COLO668 (cell line): ENCODE measurements around the gene INKA2.

Experiments used
- DNase-seq: peaks from one replicate; lab custom pipeline; 2025; ENCODE audit not compliant: unreplicated experiment; lab: John Stamatoyannopoulos, UW

The INKA2 gene

GRCh38 chr1:111706921-111707320 is 32.3 kb downstream of the INKA2 start:
- no peak for DNase-seq

- no peak for DNase-seq
Measured at GRCh38 chr1:111705841-111706240, 33.4 kb downstream of the INKA2 start.

- no peak for DNase-seq
Measured at GRCh38 chr1:111704776-111705175, 34.4 kb downstream of the INKA2 start.

- DNase-seq = no peak
Measured at GRCh38 chr1:111704240-111704639, 35.0 kb downstream of the INKA2 start.

- no peak for DNase-seq
Measured at GRCh38 chr1:111702504-111703050, 36.6 kb downstream of the INKA2 start.

- no peak for DNase-seq
Measured at GRCh38 chr1:111699268-111699667, 39.9 kb downstream of the INKA2 start.

- no peak for DNase-seq
Measured at GRCh38 chr1:111696330-111696729, 42.9 kb downstream of the INKA2 start.

- no peak for DNase-seq
Measured at GRCh38 chr1:111695801-111696200, 43.4 kb downstream of the INKA2 start.

- no peak for DNase-seq
Measured at GRCh38 chr1:111691886-111692285, 47.3 kb downstream of the INKA2 start.

- no peak for DNase-seq
Measured at GRCh38 chr1:111690306-111690617, 48.9 kb downstream of the INKA2 start.
